HG03139 (cell line): ENCODE measurements around the gene LIN28A.

Experiments used
- ATAC-seq: cut with Tn5 transposase; IDR thresholded peaks from one replicate; pipeline ENCODE4 v1.9.1; 2021; ENCODE audit not compliant: unreplicated experiment

The LIN28A gene

GRCh38 chr1:26432793-26433192 lies 22.2 kb downstream of the LIN28A start:
- ATAC-seq = no peak

DNA sequence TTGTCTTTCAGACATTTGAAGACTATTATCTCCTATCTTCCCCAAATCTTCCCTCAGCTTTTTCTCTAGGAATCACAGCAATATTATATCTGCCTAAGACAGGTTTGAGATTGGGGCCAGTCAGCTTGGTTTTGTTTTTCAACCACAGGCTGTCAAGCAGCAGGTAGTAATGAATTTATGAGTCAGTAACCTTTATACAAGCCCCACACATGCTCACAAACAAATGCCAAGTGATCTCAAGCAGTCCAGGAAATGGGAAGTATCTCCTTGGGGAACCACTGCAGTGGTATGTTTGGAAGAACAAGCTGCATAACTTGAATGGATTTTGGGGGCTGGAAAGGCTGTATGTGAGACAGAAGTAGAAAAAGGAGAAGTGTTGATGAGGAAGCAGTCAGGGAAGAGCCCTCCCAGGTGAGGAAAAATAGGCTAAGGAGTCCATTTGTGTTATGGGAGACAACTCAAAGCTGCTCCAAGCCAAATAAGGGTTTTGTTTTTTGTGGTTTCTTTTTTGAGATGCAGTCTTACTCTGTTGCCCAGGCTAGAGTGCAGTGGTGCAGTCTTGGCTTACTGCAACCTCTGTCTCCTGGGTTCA lies 23.6 kb downstream of the LIN28A start:
- no peak for ATAC-seq

GRCh38 chr1:26438041-26438440 lies 27.4 kb downstream of the LIN28A start:
- ATAC-seq = no peak

DNA sequence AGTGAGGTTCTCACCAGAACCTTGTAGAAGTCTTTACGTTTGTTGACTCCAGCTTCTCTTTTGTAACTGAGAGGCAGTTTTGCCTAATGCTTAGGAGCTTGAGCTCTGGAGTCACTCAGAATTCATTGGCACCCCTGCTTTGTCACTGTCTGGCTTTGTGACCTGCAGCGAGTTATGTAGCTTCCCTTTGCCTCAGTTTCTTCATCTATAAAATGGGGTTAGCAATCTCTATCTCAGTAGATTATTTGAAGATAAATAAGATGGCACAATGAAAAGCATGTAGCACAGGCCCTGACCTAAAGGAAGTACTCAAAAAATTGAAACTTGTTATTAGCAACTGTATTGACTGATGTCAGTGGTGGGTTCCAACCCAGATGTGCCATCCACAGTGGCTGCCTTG lies 29.6 kb downstream of the LIN28A start:
- no peak for ATAC-seq

DNA sequence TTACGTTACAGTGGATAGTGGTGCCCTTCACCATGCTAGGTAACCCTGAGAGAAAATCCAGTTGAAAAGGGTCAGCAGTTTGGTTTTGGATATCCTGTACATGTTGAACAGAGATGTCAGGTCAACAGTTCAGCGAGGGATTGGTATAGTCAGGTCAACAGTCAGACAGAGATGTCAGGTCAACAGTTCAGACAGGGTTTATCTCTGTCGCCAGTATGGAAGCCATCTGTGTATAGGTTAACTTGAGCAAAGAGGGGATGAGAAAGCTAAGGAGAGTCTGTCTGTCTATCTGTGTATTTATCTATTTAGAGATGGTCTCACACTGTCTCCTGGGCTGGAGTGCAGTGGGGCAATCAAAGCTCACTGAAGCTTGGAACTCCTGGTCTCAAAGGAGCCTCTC lies 39.3 kb downstream of the LIN28A start:
- no peak for ATAC-seq

GRCh38 chr1:26450908-26451307 lies 40.3 kb downstream of the LIN28A start:
- ATAC-seq = no peak

DNA sequence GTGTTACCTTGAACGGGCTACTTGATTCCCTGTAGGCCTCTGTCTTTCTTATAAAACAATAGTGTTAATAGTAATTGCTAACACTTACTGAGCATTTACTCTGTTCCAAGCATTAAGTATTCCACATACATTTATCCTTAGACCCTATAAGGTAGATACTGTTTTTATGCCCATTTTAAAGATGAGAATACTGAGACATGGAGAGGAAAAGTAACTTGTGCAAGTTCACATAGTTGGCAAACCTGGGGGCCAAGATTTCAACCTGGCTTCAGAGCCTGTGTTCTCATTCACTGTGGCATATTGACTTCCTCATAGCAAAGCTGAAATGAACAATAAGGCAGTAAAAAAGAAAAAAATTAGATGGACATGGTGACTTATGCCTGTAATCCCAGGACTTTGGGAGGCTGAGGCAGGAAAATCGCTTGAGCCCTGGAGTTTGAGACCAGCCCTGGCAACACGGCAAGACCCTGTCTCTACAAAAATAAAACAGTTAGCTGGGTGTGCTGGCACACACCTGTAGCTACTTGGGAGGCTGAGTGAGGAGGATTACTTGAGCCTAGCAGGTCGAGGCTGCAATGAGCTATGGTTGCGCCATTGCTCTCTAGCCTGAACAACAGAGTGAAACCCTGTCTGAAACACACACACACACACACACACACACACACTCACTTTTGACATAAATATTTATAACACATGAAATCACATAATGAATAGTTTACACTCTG lies 42.0 kb downstream of the LIN28A start:
- ATAC-seq = no peak

- ATAC-seq = no peak
Observed at GRCh38 chr1:26459148-26459547, 48.5 kb downstream of the LIN28A start.

DNA sequence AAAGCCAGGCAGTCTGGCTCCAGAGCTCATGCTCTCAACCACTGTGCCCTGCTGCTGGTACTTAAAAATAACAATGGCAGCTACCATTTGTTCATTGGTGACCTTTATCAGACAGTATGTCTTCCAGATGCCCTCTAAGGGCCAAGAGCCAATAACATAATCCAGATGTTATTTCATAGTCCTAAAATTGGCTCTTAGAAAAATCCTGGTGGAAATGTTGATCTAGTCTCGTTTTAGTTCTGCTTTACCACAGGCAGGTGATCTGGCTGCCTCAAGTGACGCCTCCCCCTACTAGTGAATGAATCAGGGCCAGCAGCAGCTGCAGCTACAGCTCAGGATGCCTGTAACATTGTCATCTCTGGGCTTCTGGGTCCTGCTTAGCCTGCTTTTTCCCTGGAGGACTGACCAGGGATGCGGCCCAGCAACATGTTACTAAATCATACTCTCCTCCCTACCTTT lies 49.0 kb downstream of the LIN28A start:
- no peak for ATAC-seq

DNA sequence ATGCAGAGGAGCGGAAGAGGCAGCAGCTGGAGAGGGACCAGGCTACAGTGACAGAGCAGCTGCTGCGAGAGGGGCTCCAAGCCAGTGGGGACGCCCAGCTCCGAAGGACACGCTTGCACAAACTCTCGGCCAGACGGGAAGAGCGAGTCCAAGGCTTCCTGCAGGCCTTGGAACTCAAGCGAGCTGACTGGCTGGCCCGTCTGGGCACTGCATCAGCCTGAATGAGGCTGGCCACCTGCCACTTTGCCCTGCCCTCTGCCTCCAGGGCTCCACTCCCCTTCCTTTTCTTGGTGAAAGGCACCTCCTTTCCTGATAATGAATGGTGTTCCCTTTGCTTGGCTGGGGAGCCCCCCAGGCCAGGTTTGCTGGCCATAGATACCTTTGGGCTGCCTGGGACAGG lies 58.3 kb downstream of the LIN28A start:
- ATAC-seq = no peak

- ATAC-seq = no peak
Observed at GRCh38 chr1:26469558-26469957, 58.9 kb downstream of the LIN28A start.

DNA sequence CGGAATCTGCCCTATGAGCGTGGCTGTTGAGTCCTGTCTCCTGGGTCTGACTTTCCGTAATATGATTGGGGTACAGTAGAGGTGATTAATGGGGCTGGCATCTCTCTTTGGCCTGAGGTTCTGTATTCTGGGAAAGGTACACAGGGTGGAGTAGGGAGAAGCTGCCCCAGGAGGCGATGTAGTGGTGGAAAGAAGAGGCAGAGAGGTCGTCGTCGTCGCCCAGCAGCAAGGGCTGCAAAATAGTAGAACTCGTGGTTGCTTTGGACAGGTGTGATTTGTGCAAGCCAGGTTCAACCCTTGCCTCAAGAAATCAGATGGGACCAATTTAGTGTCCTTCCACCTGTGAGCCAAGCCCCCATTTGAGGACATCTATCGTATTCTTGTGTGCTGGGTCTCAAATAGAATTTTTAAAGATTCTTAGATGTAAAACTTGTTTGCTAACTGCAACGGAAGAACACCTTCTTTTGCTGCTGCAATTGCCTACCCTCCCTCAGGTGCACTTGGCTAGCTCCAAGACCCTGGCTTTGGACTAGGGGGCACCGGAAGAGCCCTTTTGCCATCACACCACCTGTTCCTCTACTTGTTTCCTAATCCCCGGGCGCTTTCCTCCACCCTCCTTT lies 60.4 kb downstream of the LIN28A start:
- no peak for ATAC-seq

DNA sequence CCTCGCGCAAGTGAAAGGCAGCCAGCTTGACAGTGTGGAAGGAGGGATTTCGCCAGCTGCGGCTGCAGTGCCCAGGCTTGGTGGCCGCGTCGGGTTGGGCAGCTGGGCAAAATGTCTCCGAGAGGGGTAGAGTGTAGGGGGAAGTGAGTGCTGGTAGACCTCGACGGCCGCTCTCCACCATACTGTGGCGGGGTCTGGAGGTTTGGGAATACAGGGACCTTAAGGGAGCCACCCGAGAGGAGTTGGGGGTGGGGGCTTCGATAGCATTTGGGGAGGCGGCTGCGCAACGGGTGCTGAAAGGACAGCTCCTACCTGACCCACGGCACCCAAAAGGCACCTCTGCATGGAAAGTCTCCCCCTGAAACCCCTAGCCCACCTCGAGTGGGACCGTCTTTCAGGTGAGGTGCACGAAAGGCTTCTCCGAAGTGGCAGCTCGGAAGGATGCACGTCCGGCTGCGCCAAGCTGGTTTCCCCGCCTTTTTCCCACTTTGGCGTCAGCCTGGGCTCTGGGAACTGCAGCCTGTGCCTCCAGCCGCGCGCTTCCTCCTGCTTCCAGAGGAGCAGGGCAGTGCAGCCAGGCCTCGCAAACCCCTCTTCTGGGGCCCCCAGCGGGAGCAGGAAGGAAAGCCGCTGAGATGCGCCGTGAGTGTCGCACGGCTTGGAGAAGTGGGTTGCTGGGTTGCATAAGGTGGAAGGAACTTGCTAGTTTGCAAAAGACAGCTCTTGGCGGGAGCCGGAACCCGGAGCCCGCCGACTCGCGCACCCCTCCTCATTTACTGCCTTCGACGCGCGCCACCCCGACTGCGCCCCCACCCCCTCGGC lies 61.1 kb downstream of the LIN28A start:
- peak; percentile 25 for ATAC-seq

- ATAC-seq = peak; percentile 35
Observed at GRCh38 chr1:26472320-26472900, 61.8 kb downstream of the LIN28A start, which contains the start of gene HMGN2. TSS of gene HMGN2 (plus strand) at chr1:26472440. CDS start at chr1:26472613, 173 bp downstream.

DNA sequence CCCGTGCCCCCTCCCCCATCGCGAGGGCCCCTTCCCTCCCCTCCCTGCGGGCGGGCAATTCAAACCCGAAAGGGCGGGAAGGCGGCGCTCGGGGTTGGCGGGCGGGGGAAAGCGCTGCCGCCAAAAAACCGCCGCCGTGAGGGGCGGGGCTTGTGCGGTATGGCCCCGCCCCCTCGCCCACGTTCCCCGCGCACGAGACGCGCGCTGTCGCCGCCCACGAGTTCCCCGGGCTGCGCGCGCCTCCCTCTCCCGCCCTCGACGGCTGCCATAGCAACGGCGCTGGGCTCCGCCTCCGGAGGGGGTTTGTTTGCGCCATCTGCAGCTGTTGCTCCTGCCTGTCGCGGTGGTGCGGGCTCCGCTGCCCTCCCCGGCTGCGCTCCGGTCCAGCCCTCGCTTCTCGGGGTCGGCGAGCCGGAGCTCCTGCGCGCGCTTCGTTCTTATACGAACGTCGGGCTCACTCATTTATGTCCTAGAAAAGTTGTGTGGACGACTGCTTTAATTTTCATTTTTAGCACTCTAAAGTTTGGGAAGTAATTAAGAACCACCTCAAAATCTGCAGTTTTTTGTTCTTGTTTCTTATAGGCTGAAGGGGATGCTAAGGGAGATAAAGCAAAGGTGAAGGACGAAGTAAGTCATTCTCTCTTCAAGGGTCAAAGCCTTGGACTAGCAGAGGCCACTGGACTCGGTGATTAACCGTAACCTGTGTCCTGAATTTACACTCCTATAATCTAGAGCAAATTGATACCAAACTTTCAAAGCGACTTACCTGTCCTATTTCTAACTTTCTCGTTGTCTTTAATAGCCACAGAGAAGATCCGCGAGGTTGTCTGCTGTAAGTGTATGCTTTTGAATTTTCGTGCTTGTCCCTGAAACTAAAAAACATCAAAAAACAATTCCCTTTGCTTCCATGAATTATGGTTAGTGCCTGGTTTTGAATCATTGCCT lies 62.6 kb downstream of the LIN28A start:
- peak; percentile 66 for ATAC-seq

GRCh38 chr1:26474818-26475217 lies 64.2 kb downstream of the LIN28A start:
- no peak for ATAC-seq

DNA sequence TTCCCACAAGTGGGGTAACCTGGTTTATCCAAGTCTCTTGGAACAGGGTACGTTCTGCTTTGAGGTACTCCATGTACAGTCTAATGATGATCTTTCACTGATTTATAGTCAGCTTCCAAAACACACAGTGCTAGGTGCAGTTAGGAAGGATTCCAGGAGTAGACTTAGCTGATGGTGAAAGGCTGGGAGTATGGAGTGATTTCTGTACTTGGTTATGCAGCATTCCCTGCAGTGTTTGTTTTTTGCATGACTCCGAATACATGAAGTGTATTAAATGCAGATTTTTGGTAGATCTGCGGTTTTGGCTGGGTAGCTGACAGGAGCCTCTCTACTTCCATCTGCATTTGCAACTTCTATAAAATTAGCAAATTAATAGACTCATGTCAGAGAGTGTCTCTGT lies 65.4 kb downstream of the LIN28A start:
- ATAC-seq = no peak

DNA sequence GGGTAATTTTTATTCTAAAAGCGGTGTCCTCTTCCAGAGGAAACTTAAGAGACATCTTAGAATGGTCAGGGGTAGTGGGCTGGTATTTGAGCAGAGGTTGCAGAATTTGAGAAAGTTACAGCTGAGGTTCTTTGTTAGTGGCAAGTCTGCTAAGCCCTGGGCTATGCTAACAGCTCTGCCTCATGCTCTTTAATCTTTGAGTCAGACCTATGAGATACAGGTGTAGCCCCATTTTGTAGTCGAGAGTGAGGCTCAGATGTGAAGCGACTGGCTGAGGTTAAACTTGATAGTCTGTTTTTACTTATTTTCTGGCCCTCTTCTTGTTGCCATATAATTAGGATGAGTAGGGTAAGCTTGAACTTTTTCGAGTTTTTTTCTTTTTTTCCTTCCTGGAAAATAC lies 66.3 kb downstream of the LIN28A start:
- no peak for ATAC-seq

DNA sequence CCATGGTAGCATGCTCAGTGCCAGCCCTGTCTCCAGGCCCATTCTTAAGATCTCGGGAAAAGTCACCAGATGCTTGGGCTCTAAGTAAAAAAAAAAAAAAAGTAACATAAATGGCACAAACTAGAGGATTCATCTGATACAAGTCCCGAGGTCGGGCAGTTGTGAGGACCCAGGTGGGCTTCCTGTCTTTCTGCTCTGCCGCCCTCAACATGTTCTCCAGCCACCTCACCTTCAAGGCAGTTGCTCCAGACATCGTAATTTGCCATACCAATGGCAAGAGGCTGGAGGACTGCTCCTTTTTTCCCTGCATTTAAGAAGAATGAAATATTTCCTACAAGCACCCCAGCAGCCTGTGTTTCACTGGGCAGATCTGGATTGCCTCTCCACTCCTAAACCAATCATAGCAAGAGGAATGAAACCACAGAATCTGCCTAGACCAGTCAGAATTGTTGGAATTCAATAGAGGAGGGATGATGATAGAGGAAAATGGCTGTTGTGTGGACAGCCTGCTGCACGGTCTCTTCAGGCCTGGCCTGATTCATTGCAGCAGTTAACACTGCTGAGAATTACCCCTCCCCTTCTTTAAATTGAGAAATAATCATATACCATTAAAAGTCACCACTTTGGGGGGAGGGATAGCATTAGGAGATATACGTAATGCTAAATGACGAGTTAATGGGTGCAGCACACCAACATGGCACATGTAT lies 67.0 kb downstream of the LIN28A start:
- ATAC-seq = no peak
